ENCODE data around the gene CAMKK2. TPM values are rescaled to one million over a fixed set of nuclear protein-coding genes. Genes with fewer than 3 reads are reported as not detected.

CAMKK2 gene
- total and polyA plus RNA-seq, 2 donors: 11.2 to 14.0 TPM

DNA sequence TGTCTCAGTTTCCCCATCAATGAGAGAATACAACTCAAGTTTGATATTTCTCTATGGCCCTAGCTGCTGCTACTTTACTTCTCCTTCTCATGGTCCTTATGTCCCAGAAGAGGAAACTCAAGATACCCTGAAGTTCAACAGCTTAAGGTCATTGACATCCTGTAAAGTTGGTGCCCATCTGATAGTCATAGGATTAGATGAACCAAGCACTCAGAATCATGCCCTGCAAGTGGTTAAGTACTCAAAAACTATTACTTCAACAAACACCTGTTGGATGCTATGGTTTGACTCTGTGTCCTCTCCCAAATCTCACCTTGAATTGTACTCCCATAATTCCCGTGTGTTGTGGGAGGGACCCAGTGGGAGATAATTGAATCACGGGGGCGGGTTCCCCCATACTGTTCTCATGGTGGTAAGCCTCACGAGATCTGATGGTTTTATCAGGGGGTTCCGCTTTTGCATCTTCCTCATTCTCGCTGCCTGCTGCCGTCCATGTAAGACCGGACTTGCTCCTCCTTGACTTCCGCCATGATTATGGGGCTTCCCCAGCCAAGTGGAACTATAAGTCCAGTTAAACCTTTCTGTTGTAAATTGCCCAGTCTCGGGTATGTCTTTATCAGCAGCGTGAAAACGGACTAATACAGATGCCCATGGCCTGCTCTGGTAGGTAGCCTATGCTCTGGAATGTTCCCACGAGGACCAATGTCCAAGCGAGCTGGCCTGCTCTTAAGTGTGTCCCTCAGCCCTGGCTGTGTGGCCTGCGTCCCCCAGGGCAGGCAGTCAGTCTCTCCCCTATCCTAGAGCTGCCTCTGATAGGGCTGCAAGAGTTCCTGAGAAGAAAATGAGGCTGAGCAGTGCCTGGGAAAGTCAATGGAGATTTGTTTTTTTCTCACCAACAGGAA lies 18.1 kb downstream of the CAMKK2 start:
- H3K27ac ChIP-seq (ENCODE audit: low read depth in 1 of 2, low read length in 1 of 2): peak overlapping the region in 1 of 2 donors; percentile 15
- 97% methylated on average over 15 of the region's 15 CpGs for WGBS
- H3K4me3 ChIP-seq (ENCODE audit: low read length in 2 of 2): no peak overlapping the region
- peaks cover 13 to 37% of the 10 kb centered on the region in 2 donors for H3K36me3 ChIP-seq (ENCODE audit: control insufficient read depth in 2 of 2, insufficient read depth in 2 of 2, low read length in 1 of 2)
- H3K27me3 ChIP-seq (ENCODE audit: control insufficient read depth in 2 of 2, insufficient read depth in 1 of 2, low read length in 1 of 2): no peaks in the 10 kb centered on the region
- H3K9me3 ChIP-seq (ENCODE audit: control insufficient read depth in 2 of 2, insufficient read depth in 1 of 2, low read length in 1 of 2): no peaks in the 10 kb centered on the region
- no peaks in the 10 kb centered on the region for H3K4me1 ChIP-seq (ENCODE audit: control insufficient read depth in 2 of 2, insufficient read depth in 2 of 2, low read length in 2 of 2)
- DNase-seq (ENCODE audit: low read depth in 6 of 9, low spot score in 9 of 9): no peak

DNA sequence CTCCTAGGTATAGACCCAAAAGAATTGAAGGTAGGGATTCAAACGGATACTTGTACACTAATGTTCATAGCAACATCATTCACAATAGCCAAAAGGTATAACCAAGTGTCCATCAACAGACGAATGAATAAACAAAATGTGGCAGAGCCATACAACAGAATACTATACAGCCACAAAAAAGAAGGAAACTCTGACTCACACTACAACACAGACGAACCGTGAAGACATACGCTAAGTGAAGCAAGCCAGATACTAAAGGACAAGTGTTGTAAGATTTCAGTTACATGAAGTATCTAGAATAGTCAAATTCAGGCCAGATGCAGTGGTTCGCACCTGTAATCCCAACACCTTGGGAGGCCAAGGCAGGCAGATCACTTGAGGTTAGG lies 19.1 kb downstream of the CAMKK2 start:
- WGBS: 98% methylated on average over 6 of the region's 6 CpGs
- H3K4me1 ChIP-seq (ENCODE audit: control insufficient read depth in 2 of 2, insufficient read depth in 2 of 2, low read length in 2 of 2): no peaks in the 10 kb centered on the region
- no peak for DNase-seq (ENCODE audit: low read depth in 6 of 9, low spot score in 9 of 9)
- no peak overlapping the region for H3K27ac ChIP-seq (ENCODE audit: low read depth in 1 of 2, low read length in 1 of 2)
- no peaks in the 10 kb centered on the region for H3K27me3 ChIP-seq (ENCODE audit: control insufficient read depth in 2 of 2, insufficient read depth in 1 of 2, low read length in 1 of 2)
- no peak overlapping the region for H3K4me3 ChIP-seq (ENCODE audit: low read length in 2 of 2)
- peaks cover 21 to 31% of the 10 kb centered on the region in 2 donors for H3K36me3 ChIP-seq (ENCODE audit: control insufficient read depth in 2 of 2, insufficient read depth in 2 of 2, low read length in 1 of 2)
- no peaks in the 10 kb centered on the region for H3K9me3 ChIP-seq (ENCODE audit: control insufficient read depth in 2 of 2, insufficient read depth in 1 of 2, low read length in 1 of 2)

DNA sequence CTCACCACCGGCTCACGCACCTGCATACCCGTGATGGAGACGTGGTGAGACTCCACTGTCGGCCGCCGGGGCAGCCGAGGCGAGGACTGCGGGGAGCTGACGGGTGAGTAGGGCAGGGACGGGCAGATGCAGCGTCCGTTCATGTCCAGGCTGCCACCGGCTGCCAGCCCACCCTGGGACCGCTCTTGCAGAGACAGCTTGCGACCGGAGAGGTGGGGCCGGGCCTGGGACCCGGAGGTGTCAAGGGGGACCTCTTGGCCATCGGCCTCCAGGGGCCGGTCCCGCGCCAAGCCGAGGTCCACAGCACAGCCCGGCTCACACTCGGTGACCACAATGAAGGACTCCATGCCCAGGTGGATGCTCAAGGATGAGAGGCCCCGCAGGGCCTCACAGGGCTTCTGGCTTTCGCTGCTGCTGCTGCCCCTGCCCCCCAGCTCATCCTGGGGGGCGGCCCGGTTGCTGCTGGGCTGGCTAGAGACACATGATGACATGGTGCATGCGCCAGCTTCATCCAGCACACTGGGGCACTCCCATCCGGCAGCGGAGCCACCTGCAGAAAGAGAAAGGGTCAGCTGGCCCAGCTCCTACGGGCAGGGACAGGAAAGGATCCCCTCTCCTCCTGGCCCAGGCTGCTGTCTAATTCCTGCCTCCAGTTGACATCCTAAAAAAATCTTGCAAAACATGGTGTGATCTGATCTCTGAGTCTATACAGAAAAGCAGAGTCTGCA lies 22.3 kb downstream of the CAMKK2 start:
- Histone ChIP-seq H3K27me3 (ENCODE audit: control insufficient read depth in 2 of 2, insufficient read depth in 1 of 2, low read length in 1 of 2) (no peaks in the 10 kb centered on the region), H3K9me3 (ENCODE audit: control insufficient read depth in 2 of 2, insufficient read depth in 1 of 2, low read length in 1 of 2) (no peaks in the 10 kb centered on the region), H3K4me1 (ENCODE audit: control insufficient read depth in 2 of 2, insufficient read depth in 2 of 2, low read length in 2 of 2) (no peaks in the 10 kb centered on the region), H3K36me3 (ENCODE audit: control insufficient read depth in 2 of 2, insufficient read depth in 2 of 2, low read length in 1 of 2) (peaks cover 28 to 43% of the 10 kb centered on the region in 2 donors), H3K27ac (ENCODE audit: low read depth in 1 of 2, low read length in 1 of 2) (no peak overlapping the region), H3K4me3 (ENCODE audit: low read length in 2 of 2) (no peak overlapping the region)
- no peak for DNase-seq (ENCODE audit: low read depth in 6 of 9, low spot score in 9 of 9)
- WGBS: 98% methylated on average over 35 of the region's 35 CpGs

DNA sequence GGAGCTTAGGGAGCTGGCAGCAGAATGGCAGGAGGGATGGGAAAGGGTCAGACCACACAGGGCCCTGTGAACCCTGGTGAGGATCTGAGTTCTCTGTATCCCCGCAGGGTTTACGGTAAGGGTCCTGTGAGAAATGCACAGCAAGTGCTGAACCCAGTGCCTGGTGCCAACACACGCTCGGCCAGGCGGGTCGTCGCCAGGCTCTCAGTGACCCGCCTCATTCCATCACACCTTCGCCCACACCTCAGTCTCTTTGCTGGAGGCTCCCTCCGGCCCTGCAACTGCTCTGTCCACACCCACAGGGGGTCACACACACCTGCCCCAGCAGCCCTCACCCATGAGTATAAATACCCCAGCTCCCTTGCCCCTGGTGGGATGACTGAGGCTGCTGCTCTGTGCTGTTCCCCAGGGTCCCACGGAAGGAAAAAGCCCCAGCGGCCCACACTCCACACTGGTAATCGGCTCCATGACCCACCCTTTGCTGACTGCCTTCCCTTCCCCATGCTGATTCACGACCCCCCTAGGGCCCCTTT lies 23.1 kb downstream of the CAMKK2 start:
- WGBS: 99% methylated on average over 14 of the region's 14 CpGs

DNA sequence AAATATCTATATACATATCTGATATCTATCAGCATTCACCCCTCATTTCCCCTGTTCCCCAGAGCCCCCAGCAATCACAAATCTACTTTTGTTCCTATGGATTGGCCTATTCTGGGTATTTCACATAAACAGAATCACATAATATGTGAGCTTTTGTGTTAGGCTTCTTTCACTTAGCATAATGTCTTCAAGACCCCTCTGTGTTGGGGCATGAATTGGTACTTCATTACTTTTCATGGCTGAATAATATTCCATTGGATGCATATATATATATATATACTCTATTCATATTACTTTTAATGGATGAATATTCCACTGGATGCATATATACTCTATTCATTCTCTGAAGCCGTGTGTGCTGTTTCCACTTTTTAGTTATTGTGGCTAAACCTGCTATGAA lies 28.7 kb downstream of the CAMKK2 start:
- Histone ChIP-seq H3K4me1 (ENCODE audit: control insufficient read depth in 2 of 2, insufficient read depth in 2 of 2, low read length in 2 of 2) (no peaks in the 10 kb centered on the region), H3K27ac (ENCODE audit: low read depth in 1 of 2, low read length in 1 of 2) (no peak overlapping the region), H3K27me3 (ENCODE audit: control insufficient read depth in 2 of 2, insufficient read depth in 1 of 2, low read length in 1 of 2) (no peaks in the 10 kb centered on the region), H3K36me3 (ENCODE audit: control insufficient read depth in 2 of 2, insufficient read depth in 2 of 2, low read length in 1 of 2) (peaks cover 36 to 52% of the 10 kb centered on the region in 2 donors), H3K9me3 (ENCODE audit: control insufficient read depth in 2 of 2, insufficient read depth in 1 of 2, low read length in 1 of 2) (no peaks in the 10 kb centered on the region), H3K4me3 (ENCODE audit: low read length in 2 of 2) (no peak overlapping the region)
- no peak for DNase-seq (ENCODE audit: low read depth in 6 of 9, low spot score in 9 of 9)
- 98% methylated on average over 1 of the region's 1 CpG for WGBS

More for the DNA sequence above, 23.1 kb downstream of the CAMKK2 start:
- H3K4me1 ChIP-seq (ENCODE audit: control insufficient read depth in 2 of 2, insufficient read depth in 2 of 2, low read length in 2 of 2): no peaks in the 10 kb centered on the region
- H3K27me3 ChIP-seq (ENCODE audit: control insufficient read depth in 2 of 2, insufficient read depth in 1 of 2, low read length in 1 of 2): no peaks in the 10 kb centered on the region
- H3K36me3 ChIP-seq (ENCODE audit: control insufficient read depth in 2 of 2, insufficient read depth in 2 of 2, low read length in 1 of 2): peaks cover 35 to 46% of the 10 kb centered on the region in 2 donors
- H3K9me3 ChIP-seq (ENCODE audit: control insufficient read depth in 2 of 2, insufficient read depth in 1 of 2, low read length in 1 of 2): no peaks in the 10 kb centered on the region
- DNase-seq (ENCODE audit: low read depth in 6 of 9, low spot score in 9 of 9): no peak
- H3K27ac ChIP-seq (ENCODE audit: low read depth in 1 of 2, low read length in 1 of 2): no peak overlapping the region
- no peak overlapping the region for H3K4me3 ChIP-seq (ENCODE audit: low read length in 2 of 2)

DNA sequence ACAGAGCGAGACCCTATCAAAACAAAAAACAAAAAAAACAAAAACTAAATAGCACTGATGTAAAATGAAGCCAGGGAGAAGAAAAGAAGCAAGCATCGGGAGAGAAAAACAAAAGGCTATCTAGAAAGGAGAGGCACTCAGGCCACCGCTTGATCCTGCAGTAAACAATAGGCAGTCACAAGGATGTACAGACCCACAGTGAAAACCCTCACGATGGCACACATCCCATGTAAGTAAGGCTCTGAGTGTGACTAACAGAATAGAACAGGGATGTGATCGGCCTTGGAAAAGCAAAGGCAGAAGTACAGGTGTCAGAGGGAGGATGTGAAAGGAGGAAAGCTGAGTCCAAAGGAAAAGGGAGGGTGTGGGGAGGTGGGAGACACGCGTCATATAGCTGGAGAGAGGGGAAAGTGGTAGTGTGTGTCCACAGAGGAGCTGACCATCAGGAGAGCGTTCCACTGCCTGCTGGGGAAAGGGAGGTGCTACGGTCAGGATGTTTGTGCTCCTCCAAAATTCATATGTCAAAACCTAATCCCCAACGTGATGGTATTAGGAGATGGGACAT lies 31.5 kb downstream of the CAMKK2 start:
- no peak overlapping the region for H3K27ac ChIP-seq (ENCODE audit: low read depth in 1 of 2, low read length in 1 of 2)
- H3K4me1 ChIP-seq (ENCODE audit: control insufficient read depth in 2 of 2, insufficient read depth in 2 of 2, low read length in 2 of 2): no peaks in the 10 kb centered on the region
- WGBS: 97% methylated on average over 10 of the region's 10 CpGs
- no peaks in the 10 kb centered on the region for H3K27me3 ChIP-seq (ENCODE audit: control insufficient read depth in 2 of 2, insufficient read depth in 1 of 2, low read length in 1 of 2)
- peaks cover 0 to 4% of the 10 kb centered on the region in 2 donors for H3K9me3 ChIP-seq (ENCODE audit: control insufficient read depth in 2 of 2, insufficient read depth in 1 of 2, low read length in 1 of 2)
- no peak overlapping the region for H3K4me3 ChIP-seq (ENCODE audit: low read length in 2 of 2)
- peaks cover 37 to 61% of the 10 kb centered on the region in 2 donors for H3K36me3 ChIP-seq (ENCODE audit: control insufficient read depth in 2 of 2, insufficient read depth in 2 of 2, low read length in 1 of 2)
- no peak for DNase-seq (ENCODE audit: low read depth in 6 of 9, low spot score in 9 of 9)

DNA sequence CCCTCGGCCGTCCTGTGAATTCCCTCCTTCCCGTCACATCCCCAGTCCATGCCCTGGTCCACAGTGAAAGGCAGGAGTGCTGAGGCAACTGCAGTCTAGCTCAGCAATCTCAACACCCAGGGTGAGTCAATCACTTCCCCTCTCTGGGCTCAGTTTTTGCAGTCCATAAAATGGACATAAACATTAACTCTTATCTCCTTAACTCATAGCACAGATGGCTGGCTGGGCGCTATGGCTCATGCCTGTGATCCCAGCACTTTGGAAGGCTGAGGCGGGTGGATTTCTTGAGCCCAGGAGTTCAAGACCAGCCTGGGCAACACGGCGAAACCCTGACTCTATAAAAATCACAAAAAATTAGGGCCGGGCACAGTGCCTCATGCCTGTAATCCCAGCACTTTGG lies 32.4 kb downstream of the CAMKK2 start:
- over 99% methylated on average over 8 of the region's 8 CpGs for WGBS
- peaks cover 37 to 59% of the 10 kb centered on the region in 2 donors for H3K36me3 ChIP-seq (ENCODE audit: control insufficient read depth in 2 of 2, insufficient read depth in 2 of 2, low read length in 1 of 2)

DNA sequence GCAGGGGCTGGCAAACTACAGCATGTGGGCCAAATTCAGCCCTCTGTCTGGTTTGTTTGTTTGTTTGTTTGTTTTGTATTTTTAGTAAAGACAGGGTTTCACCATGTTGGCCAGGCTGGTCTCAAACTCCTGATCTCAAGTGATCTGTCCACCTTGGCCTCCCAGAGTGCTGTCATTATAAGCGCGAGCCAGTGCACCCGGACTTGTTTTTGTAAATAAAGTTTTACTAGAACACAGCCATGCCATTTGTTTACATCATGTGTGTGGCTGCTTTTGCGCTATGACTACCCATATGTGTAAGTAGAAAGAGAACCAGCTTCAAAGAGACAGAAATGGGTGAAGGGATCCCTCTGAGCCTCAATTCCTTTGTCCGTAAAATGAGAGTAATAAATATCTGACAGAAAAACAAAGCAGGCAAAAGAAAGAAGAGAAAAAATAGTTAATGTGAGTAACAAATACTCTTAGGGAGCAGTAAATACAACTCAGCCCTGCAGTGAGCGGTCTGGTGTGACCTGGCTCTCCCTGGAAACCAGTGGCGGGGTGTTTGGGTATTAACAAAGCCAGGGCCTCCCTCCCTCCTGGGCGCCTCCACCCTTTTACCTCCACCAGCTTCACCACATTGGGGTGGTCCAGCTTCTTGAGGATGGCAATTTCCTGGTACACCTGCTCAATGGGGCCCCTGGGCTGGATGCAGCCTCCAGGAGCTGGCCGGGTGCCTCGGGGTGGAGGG lies 33.1 kb downstream of the CAMKK2 start:
- H3K27ac ChIP-seq (ENCODE audit: low read depth in 1 of 2, low read length in 1 of 2): no peak overlapping the region
- DNase-seq (ENCODE audit: low read depth in 6 of 9, low spot score in 9 of 9): no peak

More for the DNA sequence above, 32.4 kb downstream of the CAMKK2 start:
- DNase-seq (ENCODE audit: low read depth in 6 of 9, low spot score in 9 of 9): no peak
- Histone ChIP-seq H3K27ac (ENCODE audit: low read depth in 1 of 2, low read length in 1 of 2) (no peak overlapping the region), H3K4me1 (ENCODE audit: control insufficient read depth in 2 of 2, insufficient read depth in 2 of 2, low read length in 2 of 2) (no peaks in the 10 kb centered on the region), H3K4me3 (ENCODE audit: low read length in 2 of 2) (no peak overlapping the region), H3K27me3 (ENCODE audit: control insufficient read depth in 2 of 2, insufficient read depth in 1 of 2, low read length in 1 of 2) (no peaks in the 10 kb centered on the region), H3K9me3 (ENCODE audit: control insufficient read depth in 2 of 2, insufficient read depth in 1 of 2, low read length in 1 of 2) (peaks cover 0 to 4% of the 10 kb centered on the region in 2 donors)

More for the DNA sequence above, 33.1 kb downstream of the CAMKK2 start:
- peaks cover 31 to 58% of the 10 kb centered on the region in 2 donors for H3K36me3 ChIP-seq (ENCODE audit: control insufficient read depth in 2 of 2, insufficient read depth in 2 of 2, low read length in 1 of 2)
- no peaks in the 10 kb centered on the region for H3K4me1 ChIP-seq (ENCODE audit: control insufficient read depth in 2 of 2, insufficient read depth in 2 of 2, low read length in 2 of 2)
- 97% methylated on average over 10 of the region's 10 CpGs for WGBS
- H3K4me3 ChIP-seq (ENCODE audit: low read length in 2 of 2): no peak overlapping the region
- H3K9me3 ChIP-seq (ENCODE audit: control insufficient read depth in 2 of 2, insufficient read depth in 1 of 2, low read length in 1 of 2): peaks cover 0 to 4% of the 10 kb centered on the region in 2 donors
- H3K27me3 ChIP-seq (ENCODE audit: control insufficient read depth in 2 of 2, insufficient read depth in 1 of 2, low read length in 1 of 2): no peaks in the 10 kb centered on the region

Measured in thymus (tissue), 11 donors.